HepG2 (cell line): ENCODE results near the gene TMEM219. TPM values are rescaled to one million over a fixed set of nuclear protein-coding genes. Genes with fewer than 3 reads are reported as not detected.

Source experiments
- AHDC1 ChIP-seq: sonication (generic); formaldehyde crosslinking; IDR thresholded peaks from 2 replicates; pipeline ENCODE4 v1.5.1; 2020; ENCODE audit warnings: mild to moderate bottlenecking, missing genetic modification reagents, borderline replicate concordance
- ARHGAP35 ChIP-seq: sonication (generic); formaldehyde crosslinking; IDR thresholded peaks from 2 replicates; pipeline ENCODE4 v1.9.0; 2022; ENCODE audit warnings: mild to moderate bottlenecking, inconsistent platforms, moderate library complexity, missing genetic modification reagents, borderline replicate concordance
- ATF1 ChIP-seq: IDR thresholded peaks from 2 replicates; pipeline ENCODE4 v1.6.1; 2016; ENCODE audit warnings: mild to moderate bottlenecking, control low read depth
- ATRX ChIP-seq: sonication (generic); formaldehyde crosslinking; IDR thresholded peaks from 2 replicates; pipeline ENCODE4 v1.4.0; 2020; ENCODE audit warnings: missing genetic modification reagents, borderline replicate concordance
- MIER2 ChIP-seq: IDR thresholded peaks from 2 replicates; pipeline ENCODE4 v1.6.1; 2016; ENCODE audit warnings: missing biosample characterization, missing genetic modification reagents
- NR2F2 ChIP-seq: IDR thresholded peaks from 2 replicates; pipeline ENCODE4 v1.6.1; 2012; ENCODE audit warnings: low read depth, inconsistent platforms, borderline replicate concordance
- PAX8 ChIP-seq: sonication (generic); formaldehyde crosslinking; IDR thresholded peaks from 2 replicates; pipeline ENCODE4 v1.8.0; 2022; ENCODE audit warnings: mild to moderate bottlenecking, missing genetic modification reagents, borderline replicate concordance
- SIN3B ChIP-seq: fragments of 150-350 bp; IDR thresholded peaks from 2 replicates; pipeline ENCODE4 v1.6.1; 2014; ENCODE audit warnings: low read length
- SMYD3 ChIP-seq: sonication (generic); formaldehyde crosslinking; IDR thresholded peaks from 2 replicates; pipeline ENCODE4 v1.8.1; 2023; ENCODE audit warnings: mild to moderate bottlenecking, missing genetic modification reagents
- SNAI1 ChIP-seq: sonication (generic); formaldehyde crosslinking; IDR thresholded peaks from 2 replicates; pipeline ENCODE4 v1.5.0; 2020; ENCODE audit warnings: mild to moderate bottlenecking, missing genetic modification reagents, borderline replicate concordance
- ZBTB4 ChIP-seq: sonication (generic); formaldehyde crosslinking; IDR thresholded peaks from 2 replicates; pipeline ENCODE4 v1.4.0; 2020; ENCODE audit warnings: missing genetic modification reagents, mild to moderate bottlenecking, borderline replicate concordance
- ZFP1 ChIP-seq: IDR thresholded peaks from 2 replicates; pipeline ENCODE4 v1.6.1; 2016
- ZFX ChIP-seq: sonication (generic); formaldehyde crosslinking; IDR thresholded peaks from 2 replicates; pipeline ENCODE4 v1.4.0; 2020; ENCODE audit warnings: mild to moderate bottlenecking, low read depth, missing genetic modification reagents, moderate library complexity
- ZNF224 ChIP-seq: sonication (generic); formaldehyde crosslinking; IDR thresholded peaks from 2 replicates; pipeline ENCODE4 v1.5.0; 2020; ENCODE audit warnings: mild to moderate bottlenecking, missing genetic modification reagents
- ZNF281 ChIP-seq: sonication (generic); formaldehyde crosslinking; IDR thresholded peaks from 2 replicates; pipeline ENCODE4 v1.4.0; 2020; ENCODE audit warnings: missing genetic modification reagents, borderline replicate concordance
- ZNF329 ChIP-seq: sonication (generic); formaldehyde crosslinking; IDR thresholded peaks from 2 replicates; pipeline ENCODE4 v1.9.0; 2021; ENCODE audit warnings: low read depth, mild to moderate bottlenecking, missing genetic modification reagents
- polyA plus RNA-seq, 8 experiments: library from polyadenylated mRNA; depleted of rRNA in 3 of 8; stranded (reverse) in 7 of 8; unstranded in 1 of 8; fragments of >200 nt; fragmentation: Illumina TruSeq in 4 of 8; extraction: Trizol in 4 of 8; gene quantifications; 2 replicates each; pipeline versions ENCODE4 v1.2.1 to v1.2.3, GENCODE V29; 2011 to 2016; ENCODE audit warnings: low read depth in 4 of 8, missing spikeins in 1 of 8, mixed read lengths in 1 of 8; ENCODE audit not compliant: insufficient read depth in 1 of 8
- total RNA-seq, 5 experiments: library from RNA; depleted of rRNA; stranded (reverse); fragments of >200 nt; fragmentation: Illumina TruSeq; extraction: Trizol; gene quantifications; 2 replicates each; pipeline ENCODE4 v1.2.3, GENCODE V29; 2016; ENCODE audit warnings: low read depth in 1 of 5

TMEM219 gene
- total and polyA plus RNA-seq, 2 of the 13 experiments (the other 11 are each of a cell fraction or from before 2014, with no cell fraction given), result 105 to 115 TPM

- TF ChIP-seq AHDC1 (CRISPR knock-in tag) (no peak), ZNF281 (CRISPR knock-in tag) (no peak), PAX8 (CRISPR knock-in tag) (no peak), SIN3B (peak; percentile 63; the same call in 1 of the 2 replicates), SNAI1 (CRISPR knock-in tag) (0 out of 2 replicates have a peak, but pooled peaks have one; percentile 67), ARHGAP35 (CRISPR knock-in tag) (no peak; the same call in 1 of the 2 replicates), ZNF224 (CRISPR knock-in tag) (0 out of 2 replicates have a peak, but pooled peaks have one; percentile 4), NR2F2 (no peak), ZBTB4 (CRISPR knock-in tag) (no peak), MIER2 (0 out of 2 replicates have a peak, but pooled peaks have one; percentile 13), SMYD3 (CRISPR knock-in tag) (peak; percentile 66; the same call in 1 of the 2 replicates), ZNF329 (CRISPR knock-in tag) (0 out of 2 replicates have a peak, but pooled peaks have one; percentile 27), ATF1 (no peak), ZFP1 (no peak), ZFX (CRISPR knock-in tag) (no peak; the same call in none of the 2 replicates), ATRX (CRISPR knock-in tag) (no peak)
Measured at GRCh38 chr16:29961479-29962343, at the start of gene TMEM219 (continued).
